Left hindlimb (tissue), 1 donor: ENCODE measurements around the gene DYNLRB1.
A peak's percentile ranks its signal among the peaks of the same experiment; 100 is the strongest.

ENCODE experiments used
- DNase-seq: peaks from one replicate; pipeline ENCODE4 v3.0.0-alpha.2; 2018

The DYNLRB1 gene

DNA sequence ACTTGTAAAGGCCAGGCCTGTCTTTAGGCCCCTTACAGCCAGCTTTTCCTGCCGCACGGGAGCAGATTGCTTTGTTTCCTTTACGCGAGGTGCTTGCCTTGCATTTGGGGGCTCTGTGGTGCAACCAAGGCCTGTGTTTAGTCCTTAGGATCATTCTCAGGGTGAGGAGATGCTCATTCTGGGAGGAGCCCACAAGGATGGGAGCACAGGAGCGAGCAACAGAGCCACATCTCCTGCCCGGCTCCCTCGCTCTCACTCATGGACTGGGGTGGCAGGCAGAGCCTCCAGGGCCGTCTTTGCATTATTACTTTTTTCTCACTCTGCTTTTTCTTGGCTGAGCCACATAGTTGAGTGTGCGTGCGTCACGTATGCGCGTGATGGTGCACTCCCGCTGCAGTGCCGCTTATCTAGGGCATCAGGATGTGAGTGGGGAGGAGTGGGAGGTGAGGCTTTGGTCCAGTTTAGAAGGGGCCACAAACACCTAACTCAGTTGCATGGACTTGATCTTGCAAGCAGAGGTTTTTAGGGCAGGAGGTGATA is 19.1 kb downstream of the DYNLRB1 start:
- no peak for DNase-seq

DNA sequence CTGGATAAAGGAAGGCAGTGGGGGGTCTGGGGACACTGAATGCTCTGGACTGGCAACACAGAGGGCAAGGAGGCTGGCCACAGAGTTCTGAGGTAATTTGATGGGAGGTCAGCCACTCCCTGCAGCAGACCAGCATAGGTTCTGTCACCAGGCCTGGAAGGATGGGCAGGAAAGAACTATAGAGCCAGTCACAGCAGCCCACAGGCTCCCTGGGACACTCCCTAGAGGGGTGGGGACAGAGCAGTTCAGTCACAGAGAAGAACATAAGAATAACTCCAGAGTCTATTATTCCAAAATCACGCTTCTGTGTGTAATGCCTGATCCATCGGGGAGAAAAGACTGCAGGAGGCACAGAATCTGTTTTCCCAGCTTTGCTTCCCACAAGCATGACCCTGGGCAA is 19.6 kb downstream of the DYNLRB1 start:
- no peak for DNase-seq

DNA sequence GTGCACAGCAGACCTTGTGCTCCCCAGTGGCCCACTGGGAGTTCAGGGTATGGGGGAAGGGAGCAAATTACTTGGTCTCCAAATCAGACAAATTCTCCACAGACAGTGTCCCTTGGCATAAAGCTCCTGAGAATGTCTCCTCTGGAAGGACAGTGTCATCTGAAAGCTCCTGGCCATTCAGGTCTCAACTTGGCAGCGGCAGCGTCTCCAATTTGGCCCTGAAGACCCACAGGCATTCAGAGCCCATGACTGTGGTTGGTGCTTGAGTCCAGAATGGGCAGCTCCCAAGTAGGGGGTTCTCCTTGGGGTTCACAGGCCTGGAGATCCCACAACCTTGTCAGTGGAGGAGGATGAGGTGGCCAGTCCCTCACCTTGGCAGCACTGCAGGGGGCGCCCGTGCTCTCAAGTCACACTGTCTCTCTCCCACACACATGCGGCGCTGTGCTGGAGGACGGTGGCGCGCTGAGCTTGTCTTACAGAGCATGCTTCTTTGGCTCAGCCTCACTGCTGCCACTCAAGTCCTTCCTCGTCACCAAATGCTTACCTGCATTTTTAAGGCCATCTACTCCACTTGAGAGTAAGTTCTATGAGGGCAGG is 20.7 kb downstream of the DYNLRB1 start:
- DNase-seq, result no peak

DNA sequence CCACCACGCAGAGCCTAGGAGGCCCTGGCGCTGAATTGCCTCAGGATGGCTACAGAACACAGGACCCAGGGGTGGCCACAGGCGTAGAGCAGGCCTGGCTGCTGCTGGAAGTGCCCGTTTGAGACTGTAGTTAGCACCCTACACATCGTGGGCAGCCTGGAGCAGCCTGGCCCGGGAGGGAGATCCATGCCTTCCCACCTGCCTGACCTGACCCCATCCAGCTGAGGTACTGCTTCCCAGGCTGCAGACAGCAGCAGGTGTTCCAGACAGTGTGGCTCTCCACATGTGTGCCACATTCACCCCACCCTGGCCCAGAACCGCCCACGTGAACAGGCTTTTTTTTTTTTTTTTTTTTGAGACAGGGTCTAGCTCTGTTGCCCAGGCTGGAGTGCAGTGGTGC is 21.4 kb downstream of the DYNLRB1 start:
- DNase-seq, result no peak

DNA sequence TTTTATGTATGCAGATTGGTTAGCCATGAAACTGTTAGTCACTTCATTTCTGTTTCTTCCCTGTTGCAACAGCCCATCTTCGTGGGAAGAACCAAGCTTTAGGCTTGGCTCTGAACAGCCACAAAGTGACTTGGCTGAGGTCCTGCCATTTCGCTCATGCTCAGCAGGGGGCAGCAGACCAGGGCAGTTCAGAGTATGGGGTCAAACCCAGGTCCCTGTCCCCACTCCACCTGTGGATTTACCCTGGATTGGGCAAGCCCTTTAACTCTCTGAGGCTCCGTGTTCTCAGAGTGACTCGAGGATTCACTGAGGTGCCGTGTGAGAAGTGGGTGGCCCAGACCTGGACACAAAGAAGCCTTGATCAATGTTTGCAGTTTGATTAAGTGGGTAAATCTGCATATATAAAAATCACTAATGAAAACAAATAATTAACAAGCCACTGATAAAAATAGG is 22.5 kb downstream of the DYNLRB1 start:
- no peak for DNase-seq

DNA sequence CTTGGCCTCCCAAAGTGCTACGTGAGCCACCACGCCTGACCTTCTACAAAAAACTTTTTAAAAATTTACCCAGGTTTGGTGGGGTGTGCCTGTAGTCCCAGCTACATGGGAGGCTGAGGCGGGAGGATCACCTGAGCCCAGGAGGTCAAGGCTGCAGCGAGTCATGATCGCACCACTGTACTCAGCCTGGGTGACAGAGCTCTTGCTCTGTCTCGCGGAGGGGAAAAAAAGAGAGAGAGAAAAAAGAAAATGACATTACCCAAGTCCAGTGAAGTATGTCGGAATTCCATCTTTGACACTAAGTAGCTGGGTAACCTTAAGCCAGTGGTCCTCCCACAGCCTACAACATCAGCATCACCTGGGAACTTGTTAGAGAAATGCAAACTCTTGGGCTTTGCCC is 23.5 kb downstream of the DYNLRB1 start:
- DNase-seq, result no peak

DNA sequence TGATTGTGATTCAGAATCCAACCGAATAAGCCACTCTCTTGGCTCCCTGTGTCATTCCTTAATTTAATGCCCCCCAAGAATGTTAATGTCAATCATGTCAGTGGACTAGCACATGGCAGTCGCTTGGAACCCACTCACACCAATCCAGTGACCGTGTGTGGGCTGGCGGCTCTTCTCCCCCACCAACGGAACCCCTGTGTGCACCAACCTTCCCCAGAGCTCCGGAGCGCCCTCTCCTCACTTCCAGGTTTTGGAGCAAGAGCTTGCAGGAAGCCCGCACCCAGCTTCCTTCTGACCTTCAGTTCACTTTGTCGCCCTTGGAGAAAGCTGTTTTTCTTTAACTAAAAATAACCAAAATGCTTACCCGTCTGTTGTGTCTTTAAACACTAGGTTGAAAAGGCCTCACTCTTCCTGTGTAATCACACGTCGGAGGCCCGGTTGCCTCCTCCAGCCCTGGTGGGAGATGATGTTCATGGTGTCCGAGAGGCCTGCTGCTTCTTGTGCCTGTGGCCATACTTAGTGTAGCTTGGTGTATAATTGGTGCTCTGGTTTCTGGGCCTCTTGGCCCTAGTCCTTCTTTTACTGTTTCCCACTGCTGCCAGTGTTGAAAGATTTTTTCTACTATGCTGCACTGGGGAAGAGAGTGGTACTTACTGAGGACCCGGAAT is 24.5 kb downstream of the DYNLRB1 start:
- no peak for DNase-seq

DNA sequence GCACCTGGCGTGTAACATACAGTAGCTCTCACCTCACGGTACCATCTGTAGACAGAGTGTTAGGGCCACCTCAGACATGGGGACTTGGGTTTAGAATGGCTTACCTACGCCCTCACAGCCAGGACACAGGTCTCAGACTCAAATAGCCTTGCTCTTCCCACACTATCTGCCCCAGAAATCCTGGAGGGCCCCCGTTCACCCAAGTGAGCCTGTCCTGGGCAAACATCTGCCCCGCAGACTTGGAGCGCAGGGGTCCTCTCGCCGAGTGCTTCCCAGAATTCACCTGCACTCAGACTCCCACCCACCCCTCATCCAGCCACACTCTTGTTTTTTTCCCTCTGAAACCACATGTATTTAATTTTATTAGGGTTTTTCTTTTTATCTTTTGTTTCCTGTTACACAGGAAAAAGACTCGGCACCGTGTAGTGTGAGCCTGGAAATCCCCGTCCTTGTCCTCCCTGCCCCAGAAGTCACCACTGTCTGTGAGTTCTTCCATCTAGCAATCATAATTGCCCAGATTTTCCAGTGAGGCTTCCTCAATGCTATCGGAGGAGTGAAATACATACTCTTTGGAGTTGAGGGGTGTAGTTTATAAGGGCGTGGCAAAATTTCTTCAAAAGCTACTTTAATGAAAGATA is 25.2 kb downstream of the DYNLRB1 start:
- DNase-seq, result no peak

DNA sequence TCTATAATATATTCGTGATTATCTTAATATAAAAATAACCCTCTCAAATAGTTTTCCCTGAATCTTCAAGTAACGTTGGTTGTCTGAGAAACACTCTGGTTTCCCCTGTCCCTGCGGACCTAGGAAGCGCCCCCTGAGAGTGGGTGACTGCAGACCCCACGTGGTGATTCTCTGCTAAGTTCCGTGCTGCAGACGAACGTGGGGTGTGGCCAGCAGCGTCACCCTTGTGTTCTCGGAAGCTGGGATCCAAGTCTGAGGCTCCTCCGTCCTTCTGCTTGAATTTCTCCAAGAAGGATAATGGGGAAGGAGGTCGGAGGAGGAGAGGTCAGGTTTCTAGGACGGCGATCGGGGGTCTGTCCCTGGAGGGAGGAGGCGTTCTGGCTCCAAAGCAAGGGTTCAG is 25.7 kb downstream of the DYNLRB1 start:
- no peak for DNase-seq

DNA sequence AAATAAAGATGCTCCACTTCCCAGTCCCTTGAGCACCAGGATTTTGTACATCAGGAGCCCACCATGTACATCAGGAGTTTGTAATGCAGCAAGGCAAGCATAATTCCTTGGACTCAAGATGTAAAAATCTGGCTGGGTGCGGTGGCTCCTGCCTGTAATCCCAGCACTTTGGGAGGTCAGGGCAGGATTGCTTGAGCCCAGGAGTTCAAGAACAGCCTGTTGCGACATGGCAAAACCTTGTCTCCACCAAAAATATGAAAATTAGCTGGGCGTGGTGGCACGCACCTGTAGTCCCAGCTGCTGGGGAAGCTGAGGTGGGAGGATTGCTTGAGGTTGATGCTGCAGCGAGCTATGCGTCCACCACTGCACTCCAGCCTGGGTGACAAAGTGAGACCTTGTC is 26.2 kb downstream of the DYNLRB1 start:
- no peak for DNase-seq

DNA sequence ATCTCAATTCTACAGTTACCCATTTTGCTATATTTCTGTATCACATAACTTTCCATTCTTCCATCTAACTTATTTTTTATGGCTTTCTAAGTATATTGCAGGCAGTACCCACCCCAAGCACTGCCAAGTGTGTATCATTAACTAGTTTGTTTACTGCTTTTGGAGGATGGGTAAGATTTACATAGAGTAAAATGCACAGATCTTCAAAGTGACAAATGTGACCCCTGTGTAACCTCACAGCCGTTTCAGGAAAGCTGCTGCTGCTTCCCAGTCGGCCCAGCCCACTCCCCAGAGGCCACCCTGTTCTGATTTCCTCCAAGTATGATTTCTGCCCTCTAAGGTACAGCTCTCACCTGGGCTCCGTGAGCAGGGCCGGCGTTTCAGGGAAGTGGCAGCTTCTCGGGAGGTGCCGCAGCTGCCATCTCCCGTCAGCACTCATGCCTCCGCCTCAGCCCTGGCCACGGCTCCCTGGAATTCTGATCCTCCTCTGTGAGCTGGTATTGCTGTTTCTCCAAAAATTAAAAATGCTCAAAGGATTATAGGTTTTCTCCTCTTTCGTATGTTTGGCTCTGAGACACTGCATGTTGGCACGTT is 27.3 kb downstream of the DYNLRB1 start:
- no peak for DNase-seq

DNA sequence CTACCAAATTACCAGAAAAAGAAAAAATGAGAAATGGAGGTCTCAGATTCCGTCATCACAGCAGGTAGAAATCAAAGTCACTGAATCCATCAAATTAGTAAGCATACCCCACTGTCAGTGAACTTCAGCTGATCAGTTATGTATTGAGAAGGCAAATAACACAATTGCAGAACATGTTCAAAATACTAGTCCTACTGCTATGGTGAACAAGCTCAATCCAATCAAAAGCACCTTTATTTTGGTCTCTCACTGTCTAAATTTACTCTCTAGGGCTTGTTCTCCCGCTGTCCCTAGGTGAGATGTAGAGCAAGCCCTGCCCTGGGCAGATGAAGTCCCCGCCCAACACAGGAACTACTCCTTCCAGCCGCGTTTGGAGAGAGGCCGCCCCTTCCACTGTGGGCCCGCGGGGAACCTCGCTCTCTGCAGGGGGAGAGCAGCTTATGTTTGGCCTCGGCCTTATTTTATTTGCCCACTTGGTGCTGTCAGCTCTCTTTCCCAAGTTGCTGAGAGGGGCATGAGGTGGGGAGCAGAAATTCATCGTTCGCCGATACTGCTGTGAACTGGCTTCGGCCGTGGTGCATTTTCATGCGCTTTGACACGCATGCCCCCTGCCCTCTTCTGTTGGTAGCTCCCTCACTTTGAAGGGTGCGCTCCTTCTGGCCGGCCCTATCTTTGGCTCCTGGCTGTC is 28.0 kb downstream of the DYNLRB1 start:
- DNase-seq, result no peak

DNA sequence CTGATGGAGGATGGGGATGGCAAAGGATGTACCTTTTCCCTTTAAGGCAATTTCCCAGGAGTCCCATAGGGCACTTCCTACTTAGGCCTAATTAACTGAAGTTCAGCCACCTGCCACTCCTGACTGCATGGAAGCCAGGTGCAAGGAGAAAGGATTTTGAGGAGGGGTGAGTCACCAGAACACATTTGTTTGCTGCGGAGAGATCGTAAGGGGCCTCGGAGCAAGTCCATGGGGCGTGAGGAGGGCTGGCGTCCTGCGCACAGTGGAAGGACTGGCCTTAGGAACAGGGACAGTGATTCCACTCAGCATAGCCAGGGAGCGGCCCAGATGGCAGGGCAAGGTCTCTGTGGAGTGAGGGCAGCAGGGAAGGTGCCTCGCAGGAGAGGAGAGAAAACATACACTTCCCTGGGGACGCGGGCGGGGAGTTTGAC is 30.5 kb downstream of the DYNLRB1 start:
- DNase-seq, result no peak

DNA sequence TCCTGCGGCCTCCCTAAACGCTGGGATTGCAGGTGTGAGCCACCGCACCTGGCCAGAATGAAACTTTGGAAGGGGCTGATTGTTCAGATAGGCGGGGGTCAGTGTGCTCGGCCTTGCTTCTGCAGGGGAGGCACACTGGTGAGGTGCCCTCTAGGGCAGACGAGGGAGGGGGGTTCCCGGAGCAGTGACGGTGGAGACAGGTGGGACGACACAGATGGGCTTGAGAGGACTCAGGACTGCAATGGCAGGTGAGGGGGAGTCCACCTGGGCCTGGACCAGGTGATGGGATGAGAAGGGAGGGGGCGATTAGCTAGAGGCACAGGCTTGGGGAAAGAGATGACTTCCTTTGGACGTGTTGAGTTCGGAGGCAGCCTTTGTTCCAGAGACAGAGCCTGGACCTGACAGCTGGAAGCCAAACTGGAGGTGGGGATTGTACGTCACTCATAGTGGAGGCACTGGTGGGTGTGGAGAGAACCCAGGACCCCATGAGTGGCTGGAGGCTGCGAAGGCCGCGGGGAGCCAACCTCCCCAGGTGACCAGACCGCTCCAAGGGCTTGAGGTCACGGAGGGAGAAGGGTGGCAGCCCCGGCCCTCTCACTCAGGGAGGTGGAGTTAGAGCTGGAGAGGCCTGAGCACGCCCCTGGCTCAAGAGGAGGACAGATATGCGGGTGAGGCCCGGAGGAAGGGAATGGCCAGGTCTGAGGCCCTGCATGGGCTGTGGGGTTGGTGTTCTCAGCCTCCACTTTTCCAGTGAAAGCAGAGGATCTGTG is 31.8 kb downstream of the DYNLRB1 start:
- DNase-seq, result no peak

DNA sequence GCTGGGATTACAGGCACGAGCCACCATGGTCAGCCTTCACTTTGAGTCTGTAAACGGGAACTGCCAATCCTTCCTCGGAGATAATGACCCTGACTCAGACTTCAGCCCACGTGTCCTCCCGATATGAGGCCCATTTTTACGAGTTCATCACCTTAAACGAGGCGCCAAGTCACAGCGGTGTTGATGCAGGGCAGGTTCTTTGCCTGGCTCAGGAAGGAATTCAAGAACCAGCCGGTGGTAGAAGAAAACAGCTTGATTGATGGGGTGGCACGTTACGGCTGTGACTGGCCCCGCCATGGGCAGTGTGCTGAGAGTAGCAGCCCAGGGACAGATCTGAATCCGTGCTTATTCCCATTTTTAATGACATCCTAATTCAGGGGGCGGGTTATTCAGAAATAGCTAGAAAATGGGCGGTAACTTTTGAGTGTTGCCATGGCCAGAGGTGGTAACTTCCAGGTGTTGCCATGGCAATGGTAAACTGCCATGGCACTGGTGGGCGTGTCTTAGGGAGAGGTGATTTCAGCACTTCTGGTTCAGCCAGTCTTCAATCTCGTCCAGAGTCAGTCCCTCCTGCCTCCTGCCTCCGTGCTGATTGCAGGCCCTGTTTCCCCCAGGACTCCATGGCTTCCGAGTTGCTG is 33.2 kb downstream of the DYNLRB1 start:
- DNase-seq, result no peak

DNA sequence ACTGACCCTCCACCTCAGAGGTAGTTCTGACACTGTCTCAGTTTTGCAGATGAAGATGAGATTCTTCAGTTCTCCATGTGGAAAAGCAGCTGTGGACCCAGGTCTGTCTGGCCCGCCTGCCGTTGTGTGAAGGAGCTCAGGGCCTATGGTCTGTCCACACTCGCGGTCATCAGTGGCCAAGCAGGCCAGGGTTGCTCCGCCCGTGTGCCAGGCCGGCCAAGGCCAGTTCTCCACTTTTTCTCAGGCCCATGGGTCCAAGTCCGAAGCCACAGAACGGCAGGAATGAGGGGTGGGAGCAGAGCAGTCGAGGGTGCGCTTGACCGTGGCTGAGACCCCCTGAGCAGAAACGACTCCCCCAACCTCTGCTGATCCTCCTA is 33.7 kb downstream of the DYNLRB1 start:
- no peak for DNase-seq

DNA sequence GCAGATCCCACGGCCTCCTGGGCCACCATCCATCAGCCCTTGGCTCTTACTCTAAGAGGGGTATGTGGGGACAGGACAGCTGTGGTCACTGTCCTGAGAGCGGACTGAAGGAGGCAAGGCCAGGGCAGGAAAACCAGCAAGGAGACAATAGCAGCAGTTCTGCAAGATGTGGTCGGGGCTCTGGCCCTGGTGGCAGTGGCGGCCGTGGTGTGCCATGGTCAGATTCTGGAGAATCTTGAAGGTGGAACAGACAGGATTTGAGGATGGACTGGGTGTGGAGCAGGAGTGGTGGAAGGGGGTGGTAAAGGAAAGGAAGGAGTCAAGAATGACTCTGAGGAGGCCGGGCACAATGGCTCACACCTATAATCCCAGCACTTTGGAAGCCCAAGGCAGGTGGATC is 36.3 kb downstream of the DYNLRB1 start:
- no peak for DNase-seq

DNA sequence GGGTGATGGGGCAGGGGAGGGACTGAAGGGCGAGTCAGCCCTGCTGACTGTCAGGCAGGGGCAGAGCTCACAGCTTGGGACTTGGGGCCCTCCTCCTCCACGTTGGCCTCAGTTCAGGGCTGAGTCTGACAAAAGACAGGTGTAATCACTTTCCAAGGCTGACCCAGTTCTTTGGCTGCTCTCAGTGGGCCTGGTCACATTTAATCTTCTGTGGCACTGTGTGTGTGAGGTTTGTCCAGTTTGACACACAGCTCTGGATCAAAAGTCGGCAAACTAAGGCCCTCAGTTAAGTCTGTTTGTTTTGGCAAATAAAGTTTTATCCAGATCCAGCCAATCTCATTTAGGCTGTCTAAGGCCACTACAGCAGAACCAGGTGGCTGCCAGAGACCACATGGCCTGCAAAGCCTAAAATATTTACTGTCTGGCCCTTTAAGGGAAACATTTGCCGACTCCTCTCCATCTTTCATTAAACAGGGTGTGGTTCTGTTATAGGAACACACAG is 37.2 kb downstream of the DYNLRB1 start:
- no peak for DNase-seq

DNA sequence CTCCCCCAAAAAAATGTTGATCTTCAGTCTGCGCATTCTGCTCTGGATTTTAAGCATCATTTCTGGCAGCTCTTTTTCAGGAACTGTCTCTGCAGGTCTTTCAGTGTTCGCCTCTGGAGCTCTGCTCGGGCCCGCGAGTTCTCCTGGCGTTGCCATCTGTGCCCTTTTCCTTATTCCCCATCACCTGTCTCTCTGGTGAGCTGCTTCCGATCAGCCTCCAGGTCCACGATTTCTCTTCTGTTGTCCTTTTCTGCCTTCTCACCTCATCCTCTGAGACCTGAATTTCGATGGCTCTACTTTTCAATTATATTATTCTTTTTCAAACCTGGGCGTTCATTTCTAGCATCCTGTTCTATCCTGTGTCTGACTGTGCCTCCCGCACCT is 41.7 kb downstream of the DYNLRB1 start:
- DNase-seq, result no peak

DNA sequence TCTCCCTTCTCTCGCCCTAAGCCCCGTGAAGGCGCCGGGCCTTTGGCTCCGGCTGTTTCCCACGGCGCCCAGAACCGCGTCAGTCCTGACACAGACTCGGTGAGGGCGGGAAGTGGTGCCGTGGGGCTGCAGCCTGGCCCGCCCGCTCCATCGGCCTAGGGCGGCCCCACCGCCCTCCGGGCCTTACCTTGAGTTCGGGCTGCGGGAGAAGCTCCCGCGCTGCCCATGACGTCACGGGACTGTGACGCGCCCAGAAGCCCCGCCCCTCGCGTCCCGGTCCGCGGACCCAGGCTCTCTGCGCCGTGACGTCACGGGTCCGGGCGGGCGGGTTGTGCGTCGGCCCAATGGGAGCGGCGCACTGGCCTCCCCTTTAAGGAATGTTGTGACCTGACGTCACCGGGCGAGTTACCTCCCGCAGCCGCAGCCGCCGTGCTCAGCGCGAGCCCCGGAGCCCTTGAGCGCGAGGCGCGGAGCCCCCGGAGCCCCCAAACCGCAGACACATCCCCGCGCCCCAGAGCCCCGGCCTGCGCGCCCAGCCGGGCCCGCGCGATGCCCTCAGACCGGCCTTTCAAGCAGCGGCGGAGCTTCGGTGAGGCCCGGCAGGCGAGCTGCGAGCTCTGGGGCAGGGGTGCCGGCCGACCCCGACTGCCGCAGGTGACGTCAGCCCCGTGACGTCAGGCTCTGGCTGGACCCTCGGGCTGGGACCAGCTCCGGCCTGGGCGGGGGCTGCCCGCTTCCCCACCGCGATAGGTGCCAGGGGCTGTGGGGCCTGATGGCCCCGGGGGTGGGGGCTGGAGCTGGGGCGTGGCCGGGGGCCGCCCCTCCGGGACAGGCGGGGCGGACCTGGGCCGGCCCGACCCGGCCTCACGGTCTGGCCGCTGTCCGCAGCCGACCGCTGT is 42.3 kb downstream of the DYNLRB1 start, which contains the start of gene MAP1LC3A:
Gene MAP1LC3A (plus strand): TSS at position 399 of the 899 bp plus-strand sequence. CDS start 151 bp downstream, at position 550.
- peak; percentile 95 for DNase-seq
